NCI-H1105 (cell line): Measurements from ENCODE around the gene FBXW9.
A peak's percentile ranks its signal among the peaks of the same experiment; 100 is the strongest.
"Not testable (repeated sequence)": the region's sequence is repeated elsewhere in the genome, so short reads cannot be mapped to it uniquely, and the experiment has no call there.

ENCODE experiments used
- DNase-seq: peaks from one replicate; lab custom pipeline; 2025; lab: John Stamatoyannopoulos, UW

The FBXW9 gene

GRCh38 chr19:12680034-12680433 lies 16.4 kb downstream of the FBXW9 start:
- DNase-seq = no peak

- not testable (repeated sequence) for DNase-seq
Measured at GRCh38 chr19:12678039-12678438, 18.4 kb downstream of the FBXW9 start.

- no peak for DNase-seq
Measured at GRCh38 chr19:12676928-12677327, 19.5 kb downstream of the FBXW9 start.

- peak; percentile 84 for DNase-seq
Measured at GRCh38 chr19:12676384-12676792, 20.0 kb downstream of the FBXW9 start.

- DNase-seq = no peak
Measured at GRCh38 chr19:12675940-12676339, 20.5 kb downstream of the FBXW9 start.

GRCh38 chr19:12675399-12675798 lies 21.0 kb downstream of the FBXW9 start:
- DNase-seq = no peak

- no peak for DNase-seq
Measured at GRCh38 chr19:12672744-12673143, 23.7 kb downstream of the FBXW9 start.

GRCh38 chr19:12670159-12670928 lies 26.1 kb downstream of the FBXW9 start:
- no peak for DNase-seq

- DNase-seq = peak; percentile 78
Measured at GRCh38 chr19:12669270-12670158, 26.9 kb downstream of the FBXW9 start.

GRCh38 chr19:12668932-12669269 lies 27.5 kb downstream of the FBXW9 start:
- DNase-seq = peak; percentile 29

GRCh38 chr19:12668346-12668745 lies 28.1 kb downstream of the FBXW9 start:
- DNase-seq = no peak

GRCh38 chr19:12667731-12668302 lies 28.6 kb downstream of the FBXW9 start:
- no peak for DNase-seq

- peak; percentile 77 for DNase-seq
Measured at GRCh38 chr19:12666265-12667048, 30.0 kb downstream of the FBXW9 start, which contains the start of the genes MAN2B1 and WDR83. Gene MAN2B1 (minus strand): TSS chr19:12666742. CDS start chr19:12666701, 41 bp downstream. Gene WDR83 (plus strand): TSS chr19:12666807. CDS start chr19:12669791, 2,984 bp downstream.

- no peak for DNase-seq
Measured at GRCh38 chr19:12665671-12666264, 30.7 kb downstream of the FBXW9 start.

- DNase-seq = no peak
Measured at GRCh38 chr19:12665281-12665573, 31.2 kb downstream of the FBXW9 start.

GRCh38 chr19:12664406-12665280 lies 31.8 kb downstream of the FBXW9 start:
- no peak for DNase-seq

- DNase-seq = no peak
Measured at GRCh38 chr19:12660980-12661379, 35.5 kb downstream of the FBXW9 start.

GRCh38 chr19:12657966-12658365 lies 38.5 kb downstream of the FBXW9 start:
- DNase-seq = no peak

- no peak for DNase-seq
Measured at GRCh38 chr19:12656899-12657571, 39.4 kb downstream of the FBXW9 start.

- no peak for DNase-seq
Measured at GRCh38 chr19:12655546-12655945, 40.9 kb downstream of the FBXW9 start.
